ENCODE results near the gene VEPH1. TPM values are rescaled to one million over a fixed set of nuclear protein-coding genes. Genes with fewer than 3 reads are reported as not detected.
A peak's percentile ranks its signal among the peaks of the same experiment; 100 is the strongest.

Gene VEPH1
- 6.4 TPM for total RNA-seq

DNA sequence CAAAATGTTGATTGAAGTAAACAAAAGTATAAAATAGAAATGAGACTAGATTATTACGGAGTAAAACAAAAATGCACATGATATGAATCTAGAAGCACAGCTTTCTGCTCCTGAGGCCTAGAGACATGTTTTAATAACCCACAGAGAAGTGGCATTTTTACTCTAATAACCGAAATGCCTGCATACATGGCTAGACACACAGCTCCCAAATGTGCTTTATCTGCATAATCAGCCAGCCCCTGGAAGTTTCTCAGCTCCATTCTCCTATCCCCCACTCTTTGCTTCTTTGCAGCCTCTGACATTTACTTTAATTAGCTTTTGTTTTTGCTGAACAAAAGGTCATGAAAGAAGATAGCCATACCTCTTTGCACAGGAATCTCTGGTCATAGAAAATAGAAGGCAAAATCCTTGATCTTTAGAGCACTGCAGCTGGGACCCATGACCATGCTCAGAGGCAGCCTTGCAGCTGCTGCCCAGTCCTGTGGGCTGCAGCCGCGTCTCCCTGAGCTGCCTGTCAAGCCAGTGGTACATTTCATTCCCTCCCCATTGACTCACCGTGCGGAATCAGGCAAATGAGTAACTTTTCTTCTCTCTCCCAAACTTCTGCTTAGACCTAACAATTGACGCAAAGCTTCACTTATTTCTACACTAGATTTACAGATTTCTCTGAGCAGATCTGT, at the start of gene VEPH1:
Gene VEPH1, minus strand, starts transcription at position 501 of the 680 bp plus-strand sequence. CDS start 8,067 bp downstream, outside the sequence.
- DNase-seq: no peak

GRCh38 chr3:157551961-157552360, 48.7 kb upstream of the VEPH1 start:
- DNase-seq: no peak

- no peak for DNase-seq
These were observed 46.3 kb upstream of the VEPH1 start for GRCh38 chr3:157549498-157549897.

DNA sequence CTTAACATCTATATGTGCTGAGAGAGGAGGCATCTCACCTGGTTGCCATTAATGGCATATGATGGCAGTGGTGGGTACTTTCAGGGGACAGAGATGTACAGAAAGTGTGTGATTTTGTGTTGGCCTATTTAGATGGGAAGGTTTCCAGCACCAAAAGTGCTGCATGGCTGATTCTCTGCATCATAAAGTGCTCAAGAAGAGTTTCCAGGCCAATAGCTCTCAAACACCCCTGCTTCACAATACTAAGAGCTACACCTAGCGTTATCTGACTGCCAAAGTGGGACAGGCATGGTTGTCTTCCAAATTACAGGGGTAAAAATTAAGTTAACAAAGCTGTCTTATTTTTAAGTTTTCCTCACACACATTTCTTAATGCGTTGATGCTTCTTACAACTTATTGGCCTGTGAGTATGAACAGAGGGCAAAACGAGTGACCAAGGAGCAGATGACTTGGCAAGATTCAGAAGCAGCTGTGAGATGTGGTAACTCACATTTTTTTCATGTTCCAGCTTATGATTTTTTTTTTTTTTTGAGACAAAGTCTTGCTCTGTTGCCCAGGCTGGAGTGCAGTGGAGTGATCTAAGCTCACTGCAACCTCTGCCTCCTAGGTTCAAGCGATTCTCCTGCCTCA, 41.4 kb upstream of the VEPH1 start:
- no peak for DNase-seq

DNA sequence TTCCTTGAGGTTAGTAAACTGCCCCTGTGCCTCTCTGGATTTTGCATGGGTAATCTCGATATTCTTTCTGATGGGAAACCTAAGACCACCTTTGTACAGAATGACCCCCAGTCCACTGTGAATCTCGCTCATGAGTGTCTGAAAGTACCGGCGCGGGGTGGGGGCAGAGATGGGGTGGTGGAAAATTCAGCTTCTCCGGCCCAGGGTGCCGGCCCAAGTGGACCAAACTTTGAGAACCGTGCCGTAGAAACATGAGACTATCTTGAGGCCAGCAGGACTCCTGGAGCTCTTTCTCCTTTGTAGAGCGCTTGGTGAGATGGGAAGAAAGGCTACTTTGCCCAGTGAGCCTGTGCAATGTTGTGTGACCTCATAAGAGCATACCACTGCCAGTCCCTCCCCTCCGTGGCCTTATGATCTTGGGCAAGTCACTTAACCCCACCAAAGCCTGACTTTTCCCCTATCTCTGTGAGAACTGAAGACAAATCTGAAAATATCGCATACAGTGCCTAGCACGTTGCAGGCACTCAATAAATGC, 40.4 kb upstream of the VEPH1 start:
- no peak for DNase-seq

DNA sequence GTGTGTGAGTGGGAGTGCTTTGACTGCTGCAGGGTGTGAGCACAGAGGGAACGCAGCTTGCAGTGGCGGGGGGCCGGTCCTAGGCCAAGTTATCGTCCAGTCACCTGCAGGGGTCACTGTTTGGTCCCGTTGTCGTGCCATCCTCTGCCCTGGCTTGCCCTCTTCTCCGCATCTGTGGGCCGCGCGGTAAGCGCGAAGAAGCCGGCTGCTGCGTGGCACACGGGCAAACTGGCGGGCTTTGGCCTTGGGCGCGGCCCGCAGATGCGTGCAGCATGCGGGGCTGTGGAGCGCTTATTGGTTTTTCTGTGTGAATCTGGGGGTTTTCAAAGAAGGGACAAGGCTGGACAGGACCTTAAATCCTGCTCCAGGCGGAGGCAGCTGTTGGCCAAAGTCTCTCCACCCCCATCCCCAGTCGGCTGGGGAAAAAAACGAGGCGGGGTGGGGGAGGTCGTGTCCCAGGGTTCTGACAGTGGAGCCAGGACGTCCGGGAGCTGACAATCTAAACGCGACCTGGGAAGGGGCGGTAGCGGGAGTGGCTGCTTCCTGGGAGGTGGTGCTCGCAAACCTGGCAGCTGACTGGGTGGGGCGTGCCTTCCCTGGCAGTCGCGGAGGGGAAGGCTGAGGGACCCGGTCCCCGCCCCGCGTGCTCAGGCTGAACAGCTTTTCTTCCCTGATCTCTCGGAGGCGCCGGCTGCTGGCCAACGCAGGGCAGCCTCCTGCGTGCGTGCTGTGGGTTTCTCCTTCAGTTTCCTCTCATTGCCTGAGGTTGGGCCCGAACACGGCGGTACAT, 39.7 kb upstream of the VEPH1 start:
- DNase-seq: peak; percentile 52

- DNase-seq: no peak
These were observed 38.5 kb upstream of the VEPH1 start for GRCh38 chr3:157541506-157542236.

DNA sequence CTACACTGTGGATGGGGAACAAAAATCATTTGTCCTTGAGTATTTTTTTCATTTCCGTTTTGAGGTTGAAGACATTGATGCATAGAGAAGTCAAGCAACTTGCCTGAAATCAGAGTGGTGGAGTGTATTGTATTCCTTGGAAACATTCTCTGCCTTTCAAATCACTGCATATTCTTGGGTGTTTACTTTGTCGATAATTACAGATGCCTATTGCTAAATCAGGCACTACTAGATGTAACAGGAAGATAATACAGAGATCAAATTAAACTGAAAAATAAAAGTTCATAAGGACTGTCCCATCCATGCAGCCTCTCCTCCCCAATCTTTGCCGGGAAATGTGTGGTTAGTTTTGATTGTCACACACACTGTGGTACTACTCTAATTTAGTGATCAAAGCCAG, 37.4 kb upstream of the VEPH1 start:
- no peak for DNase-seq

DNA sequence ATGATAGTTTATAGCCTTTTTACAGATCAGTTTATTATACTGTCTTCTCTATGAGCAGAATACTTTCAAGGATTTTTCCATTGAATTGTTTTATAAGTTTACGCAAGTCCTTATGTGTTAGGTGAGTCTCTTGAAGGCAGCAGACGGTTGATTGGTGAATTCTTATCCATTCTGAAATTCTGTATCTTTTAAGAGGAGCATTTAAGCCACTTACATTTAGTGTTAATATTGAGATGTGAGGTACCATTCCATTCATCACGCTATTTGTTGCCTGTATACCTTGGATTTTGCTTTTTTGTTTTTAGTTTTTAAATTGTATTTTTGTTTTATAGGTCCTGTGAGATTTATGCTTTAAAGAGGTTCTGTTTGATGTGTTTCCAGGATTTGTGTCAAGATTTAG, 32.5 kb upstream of the VEPH1 start:
- DNase-seq: no peak

DNA sequence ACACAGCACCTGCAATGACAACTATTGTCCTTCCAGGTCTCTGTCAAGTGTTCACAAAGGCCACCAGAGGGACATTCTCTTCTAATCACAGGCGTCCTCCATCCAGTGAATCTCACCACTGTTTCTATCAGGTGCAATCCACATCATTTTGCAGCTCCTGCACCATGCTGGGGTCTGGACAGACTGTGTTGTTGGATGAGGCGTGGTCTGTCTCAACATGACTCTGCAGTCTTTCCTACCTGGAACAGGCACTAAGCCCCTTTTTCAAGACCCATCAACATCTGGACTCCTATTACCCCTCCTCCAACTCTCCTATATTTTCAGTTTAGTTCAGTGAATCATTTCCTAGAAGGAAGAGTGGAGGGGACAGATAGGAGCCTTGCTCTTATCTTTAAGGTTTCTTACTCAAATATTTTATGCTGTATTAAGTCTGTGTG, 31.5 kb upstream of the VEPH1 start:
- DNase-seq: no peak

- no peak for DNase-seq
These were observed 30.3 kb upstream of the VEPH1 start for GRCh38 chr3:157533298-157534070.

DNA sequence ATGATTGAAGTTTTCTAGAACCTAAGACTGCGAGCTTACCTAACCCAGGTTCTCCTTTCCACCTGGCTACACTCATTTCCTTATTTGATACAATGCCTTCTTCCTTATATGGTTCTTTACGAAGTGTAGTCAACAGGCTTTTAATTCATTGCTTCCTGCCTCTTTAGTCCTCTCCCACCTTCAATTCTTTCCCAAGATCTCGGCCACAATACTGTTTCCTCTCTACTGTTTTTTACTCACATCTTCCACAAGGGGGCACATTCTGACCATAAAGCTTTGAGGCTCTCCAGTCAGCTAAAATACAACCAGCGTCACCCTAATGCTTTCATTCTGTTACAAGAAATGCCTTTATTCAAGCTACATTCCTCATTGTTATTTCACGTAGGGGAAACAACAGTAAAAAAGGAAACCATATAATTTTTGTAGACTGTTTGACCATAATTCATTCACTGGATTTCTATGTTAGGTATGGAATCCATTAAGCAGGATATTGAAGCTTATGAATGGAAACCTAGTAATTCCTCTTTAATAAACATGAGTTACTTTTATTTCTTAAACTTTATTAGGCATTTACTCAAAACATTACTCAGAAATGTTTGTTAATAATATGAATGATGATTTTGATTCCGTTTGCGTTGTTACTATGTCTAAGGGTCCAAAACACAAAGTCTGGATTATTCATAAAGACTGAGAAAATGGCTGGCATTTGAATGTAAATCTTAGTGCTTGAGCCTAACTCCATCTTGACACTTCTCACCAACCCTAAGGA, 29.5 kb upstream of the VEPH1 start:
- DNase-seq: peak; percentile 87

- DNase-seq: no peak
These were observed 28.6 kb upstream of the VEPH1 start for GRCh38 chr3:157531771-157532170.

- no peak for DNase-seq
These were observed 28.1 kb upstream of the VEPH1 start for GRCh38 chr3:157531301-157531660.

- no peak for DNase-seq
These were observed 27.6 kb upstream of the VEPH1 start for GRCh38 chr3:157530637-157531300.

GRCh38 chr3:157529751-157530150, 26.5 kb upstream of the VEPH1 start:
- no peak for DNase-seq

DNA sequence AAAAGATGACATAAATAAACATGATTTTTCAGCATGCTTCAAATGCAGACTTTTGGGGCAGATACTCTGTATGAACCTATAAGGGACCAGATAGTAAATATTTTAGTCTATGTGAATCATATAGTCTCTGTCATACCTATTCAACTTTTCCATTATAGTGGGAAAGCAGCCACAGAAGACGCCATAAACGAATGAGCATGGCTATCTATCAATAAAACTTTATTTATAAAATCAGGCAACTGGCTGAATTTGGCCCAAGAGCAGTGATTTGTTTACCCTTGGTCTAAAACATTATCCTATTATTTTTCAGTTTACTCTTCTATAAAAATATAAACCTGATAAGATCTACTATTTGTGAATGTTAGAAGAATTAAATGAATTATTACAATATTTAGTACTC, 25.9 kb upstream of the VEPH1 start:
- DNase-seq: no peak

GRCh38 chr3:157527131-157527881, 24.1 kb upstream of the VEPH1 start:
- peak; percentile 27 for DNase-seq

GRCh38 chr3:157526036-157526435, 22.8 kb upstream of the VEPH1 start:
- DNase-seq: no peak

Data from skin of body (tissue), 2 donors.